Trophoblast cell (in vitro differentiated cells and primary cell): ENCODE results near the gene CASP3.
"Not testable (repeated sequence)": the region's sequence is repeated elsewhere in the genome, so short reads cannot be mapped to it uniquely, and the experiment has no call there.

Experiments
- DNase-seq, 2 donors: peaks; one replicate each; pipeline ENCODE4 v3.0.0-alpha.2; 2016
- H2AFZ ChIP-seq: 2 replicates; pipeline ENCODE4 v1.6.1; 2013; ENCODE audit warnings: low read length, moderate library complexity, mild to moderate bottlenecking; ENCODE audit not compliant: insufficient read depth, poor library complexity
- H2AK5ac ChIP-seq: 2 replicates; pipeline ENCODE4 v1.6.1; 2013; ENCODE audit warnings: mild to moderate bottlenecking, low read length
- H2BK120ac ChIP-seq: 2 replicates; pipeline ENCODE4 v1.6.1; 2013; ENCODE audit warnings: low read length, mild to moderate bottlenecking, moderate library complexity; ENCODE audit not compliant: insufficient read depth, poor library complexity
- H2BK12ac ChIP-seq: 2 replicates; pipeline ENCODE4 v1.6.1; 2013; ENCODE audit warnings: mild to moderate bottlenecking, low read length, moderate library complexity
- H2BK5ac ChIP-seq: 2 replicates; pipeline ENCODE4 v1.6.1; 2013; ENCODE audit warnings: low read length, low read depth, moderate library complexity, mild to moderate bottlenecking; ENCODE audit not compliant: poor library complexity
- H3K14ac ChIP-seq: 2 replicates; pipeline ENCODE4 v1.6.1; 2013; ENCODE audit warnings: mild to moderate bottlenecking, low read length
- H3K18ac ChIP-seq: 2 replicates; pipeline ENCODE4 v1.6.1; 2013; ENCODE audit warnings: mild to moderate bottlenecking, low read length
- H3K23ac ChIP-seq: 2 replicates; pipeline ENCODE4 v1.6.1; 2013; ENCODE audit warnings: low read length
- H3K27ac ChIP-seq: 2 replicates; pipeline ENCODE4 v1.5.1; 2013; ENCODE audit warnings: low read depth, mild to moderate bottlenecking, inconsistent platforms, low read length, moderate library complexity
- H3K27me3 ChIP-seq: 2 replicates; pipeline ENCODE4 v1.6.1; 2013; ENCODE audit warnings: inconsistent platforms, mild to moderate bottlenecking, low read length, moderate library complexity; ENCODE audit not compliant: insufficient read depth
- H3K36me3 ChIP-seq, 2 experiments: 1 replicate in 1 of 2; 2 replicates in 1 of 2; pipeline ENCODE4 v1.6.1; 2013; ENCODE audit warnings: low read length in 2 of 2, mild to moderate bottlenecking in 2 of 2, moderate library complexity in 1 of 2; ENCODE audit not compliant: insufficient read depth in 2 of 2, control insufficient read depth in 1 of 2
- H3K4ac ChIP-seq: 2 replicates; pipeline ENCODE4 v1.6.1; 2013; ENCODE audit warnings: low read depth, mild to moderate bottlenecking, low read length, moderate library complexity
- H3K4me1 ChIP-seq, 2 experiments: 1 replicate in 1 of 2; 2 replicates in 1 of 2; pipeline ENCODE4 v1.6.1; 2013; ENCODE audit warnings: low read length in 2 of 2, mild to moderate bottlenecking in 2 of 2, moderate library complexity in 1 of 2; ENCODE audit not compliant: insufficient read depth in 2 of 2, control insufficient read depth in 1 of 2
- H3K4me2 ChIP-seq: 2 replicates; pipeline ENCODE4 v1.6.1; 2013; ENCODE audit warnings: inconsistent platforms, mild to moderate bottlenecking, low read length, moderate library complexity
- H3K4me3 ChIP-seq: 2 replicates; pipeline ENCODE4 v1.5.1; 2013; ENCODE audit warnings: mild to moderate bottlenecking, low read depth, low read length, inconsistent platforms
- H3K79me1 ChIP-seq: one replicate; pipeline ENCODE4 v1.6.1; 2013; ENCODE audit warnings: low read length
- H3K79me2 ChIP-seq: 2 replicates; pipeline ENCODE4 v1.6.1; 2013; ENCODE audit warnings: low read length, mild to moderate bottlenecking; ENCODE audit not compliant: control insufficient read depth, insufficient read depth, poor library complexity
- H3K9ac ChIP-seq: 2 replicates; pipeline ENCODE4 v1.6.1; 2013; ENCODE audit warnings: mild to moderate bottlenecking, low read length
- H3K9me3 ChIP-seq: 2 replicates; pipeline ENCODE4 v1.6.1; 2013; ENCODE audit warnings: low read depth, mild to moderate bottlenecking, control low read depth, inconsistent platforms, low read length; ENCODE audit not compliant: insufficient read depth
- H4K12ac ChIP-seq: 2 replicates; pipeline ENCODE4 v1.6.1; 2013; ENCODE audit warnings: low read depth, mild to moderate bottlenecking, low read length, moderate library complexity
- H4K8ac ChIP-seq: 2 replicates; pipeline ENCODE4 v1.6.1; 2013; ENCODE audit warnings: low read depth, mild to moderate bottlenecking, low read length, moderate library complexity
- H4K91ac ChIP-seq: one replicate; pipeline ENCODE4 v1.6.1; 2013; ENCODE audit warnings: low read depth, mild to moderate bottlenecking, low read length, moderate library complexity
- WGBS: extraction: QIAGEN DNeasy Blood & Tissue Kit; methylation state at CpG from one replicate; pipeline ENCODE4 v1.1.7; 2013; ENCODE audit warnings: missing lambda C conversion rate; ENCODE audit not compliant: insufficient read length, insufficient coverage; ENCODE audit errors: extremely low coverage; 5-methylcytosine and 5-hydroxymethylcytosine counted together

Gene CASP3

DNA sequence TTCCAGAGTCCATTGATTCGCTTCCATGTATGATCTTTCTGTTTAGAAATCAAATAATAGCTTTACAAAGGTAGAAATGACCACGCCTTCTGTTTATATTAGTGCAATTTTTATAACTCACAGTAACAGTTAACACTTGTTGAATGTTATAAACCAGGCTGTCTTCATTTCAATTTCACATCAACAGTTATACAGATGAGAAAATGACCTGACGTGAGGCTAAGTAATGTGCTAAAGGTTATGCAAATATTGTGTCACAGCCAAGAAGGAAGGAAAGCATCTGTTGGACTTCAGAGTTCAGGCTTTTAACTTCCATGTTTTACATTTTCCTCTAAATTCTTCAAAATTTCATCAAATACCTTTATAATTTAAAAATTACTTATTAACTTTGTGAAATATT, 13.9 kb downstream of the CASP3 start:
- Histone ChIP-seq H4K91ac (no peak overlapping the region), H3K4me3 (no peak overlapping the region), H2AFZ (no peak overlapping the region), H3K4me1 (no peaks in the 10 kb centered on the region), H2BK120ac (no peak overlapping the region), H3K18ac (no peak overlapping the region), H3K9ac (no peak overlapping the region), H3K4ac (no peak overlapping the region), H2AK5ac (no peak overlapping the region), H3K9me3 (no peaks in the 10 kb centered on the region), H3K27me3 (no peaks in the 10 kb centered on the region), H2BK12ac (no peak overlapping the region), H3K4me2 (no peak overlapping the region), H3K79me1 (no peaks in the 10 kb centered on the region), H3K79me2 (no peaks in the 10 kb centered on the region), H4K12ac (no peak overlapping the region), H3K14ac (no peak overlapping the region), H3K23ac (no peak overlapping the region), H3K36me3 (peaks cover 21 to 26% of the 10 kb centered on the region in 2 experiments), H4K8ac (no peak overlapping the region), H3K27ac (no peak overlapping the region), H2BK5ac (no peak overlapping the region)
- no CpG with 5 or more reads among the region's 3 CpGs for WGBS
- DNase-seq, result no peak

DNA sequence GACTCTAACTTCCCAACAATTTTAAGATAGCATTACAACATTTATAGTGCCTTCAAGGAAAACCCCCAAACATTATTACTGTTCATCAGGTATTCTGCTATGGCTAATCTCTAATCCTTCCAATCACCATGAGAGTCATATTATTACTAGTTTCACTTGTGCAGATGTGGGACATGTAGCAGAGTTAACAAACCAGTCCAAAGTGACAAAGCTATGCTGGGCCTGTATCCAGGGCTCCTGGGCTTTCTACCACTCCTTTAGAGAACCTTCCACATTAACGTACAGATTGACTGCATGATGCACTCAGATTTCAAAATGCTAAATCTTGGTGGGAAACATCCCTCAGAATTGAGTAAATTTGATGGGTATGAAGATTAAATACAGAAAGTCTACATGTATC, 16.4 kb downstream of the CASP3 start:
- Histone ChIP-seq H3K27me3 (no peaks in the 10 kb centered on the region), H2BK12ac (no peak overlapping the region), H4K91ac (no peak overlapping the region), H3K79me2 (no peaks in the 10 kb centered on the region), H3K23ac (no peak overlapping the region), H3K9me3 (no peaks in the 10 kb centered on the region), H3K4me1 (no peaks in the 10 kb centered on the region), H2BK5ac (no peak overlapping the region), H2AK5ac (no peak overlapping the region), H3K4me3 (no peak overlapping the region), H4K8ac (no peak overlapping the region), H3K36me3 (peaks cover 21 to 29% of the 10 kb centered on the region in 2 experiments), H2AFZ (no peak overlapping the region), H3K4me2 (no peak overlapping the region), H3K14ac (no peak overlapping the region), H2BK120ac (no peak overlapping the region), H3K9ac (no peak overlapping the region), H3K27ac (no peak overlapping the region), H3K4ac (no peak overlapping the region), H3K18ac (no peak overlapping the region), H4K12ac (no peak overlapping the region), H3K79me1 (no peaks in the 10 kb centered on the region)
- no peak for DNase-seq
- no CpG with 5 or more reads among the region's 1 CpG for WGBS

DNA sequence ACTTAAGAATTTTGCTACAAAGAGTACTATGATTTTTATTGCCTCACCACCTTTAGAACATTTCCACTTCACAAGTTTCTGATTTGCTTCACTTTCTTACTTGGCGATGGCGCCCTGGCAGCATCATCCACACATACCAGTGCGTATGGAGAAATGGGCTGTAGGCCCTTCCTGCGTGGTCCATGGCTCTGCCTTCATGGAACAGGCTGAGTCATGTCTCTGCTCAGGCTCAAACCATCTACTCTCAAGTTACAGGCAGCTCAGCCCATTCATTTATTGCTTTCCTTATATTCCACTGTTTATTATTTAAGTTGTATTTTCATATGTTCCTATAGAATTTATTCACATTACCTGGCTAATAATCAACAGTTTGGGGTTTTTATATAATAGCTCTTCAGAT, 21.1 kb downstream of the CASP3 start:
- Histone ChIP-seq H3K18ac (no peak overlapping the region), H3K23ac (no peak overlapping the region), H3K9ac (no peak overlapping the region), H3K27ac (no peak overlapping the region), H3K14ac (no peak overlapping the region), H3K4me1 (peaks cover 6 to 7% of the 10 kb centered on the region in 2 experiments), H3K9me3 (no peaks in the 10 kb centered on the region), H3K79me1 (no peaks in the 10 kb centered on the region), H3K4me2 (no peak overlapping the region), H2BK12ac (no peak overlapping the region), H3K79me2 (peaks cover 1% of the 10 kb centered on the region), H2AK5ac (no peak overlapping the region), H4K8ac (no peak overlapping the region), H3K36me3 (peaks cover 8 to 14% of the 10 kb centered on the region in 2 experiments), H4K12ac (no peak overlapping the region), H2BK120ac (no peak overlapping the region), H2AFZ (no peak overlapping the region), H3K4me3 (no peak overlapping the region), H2BK5ac (no peak overlapping the region), H3K27me3 (no peaks in the 10 kb centered on the region), H3K4ac (no peak overlapping the region), H4K91ac (no peak overlapping the region)
- DNase-seq, result no peak
- WGBS, result no CpG with 5 or more reads among the region's 4 CpGs

DNA sequence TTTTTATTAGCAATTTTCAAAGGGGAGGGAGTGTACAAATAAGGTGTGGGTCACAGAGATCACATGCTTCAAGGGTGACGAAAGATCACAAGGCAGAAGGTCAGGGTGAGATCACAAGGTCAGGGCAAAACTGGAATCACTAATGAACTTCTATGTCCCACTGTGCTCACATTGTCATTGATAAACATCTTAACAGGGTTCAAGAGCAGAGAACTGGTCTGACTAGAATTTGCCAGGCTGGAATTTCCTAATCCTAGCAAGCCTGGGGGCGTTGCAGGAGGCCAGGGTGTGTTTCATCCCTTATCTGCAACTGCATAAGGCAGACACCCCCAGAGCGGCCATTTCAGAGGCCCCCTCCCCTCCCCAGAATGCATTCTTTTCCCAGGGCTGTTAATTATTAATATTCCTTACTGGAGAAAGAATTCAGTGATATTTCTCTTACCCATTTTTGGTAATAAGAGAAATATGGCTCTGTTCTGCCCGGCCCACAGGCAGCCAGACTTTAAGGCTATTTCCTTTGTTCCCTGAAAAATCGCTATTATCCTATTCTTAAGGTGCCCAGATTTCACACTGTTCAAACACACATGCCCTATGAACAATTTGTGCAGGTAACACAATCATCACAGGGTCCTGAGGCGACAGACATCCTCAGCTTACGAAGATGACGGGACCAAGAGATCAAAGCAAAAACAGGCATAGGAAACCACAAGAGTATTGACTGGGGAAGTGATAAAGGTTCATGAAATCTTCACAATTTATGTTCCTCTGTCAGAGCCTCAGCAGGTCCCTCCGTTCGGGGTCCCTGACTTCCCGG, 23.3 kb downstream of the CASP3 start:
- peak; percentile 4 to 50 for DNase-seq
- not testable (repeated sequence) for H3K79me2 ChIP-seq, H3K4ac ChIP-seq, H3K4me1 ChIP-seq, H3K18ac ChIP-seq, H3K23ac ChIP-seq, H2BK5ac ChIP-seq, H3K9ac ChIP-seq, H4K12ac ChIP-seq, H2AFZ ChIP-seq, H3K79me1 ChIP-seq, H3K4me2 ChIP-seq, H3K4me3 ChIP-seq, H3K9me3 ChIP-seq, H3K14ac ChIP-seq, H3K27me3 ChIP-seq, H2BK120ac ChIP-seq, H4K8ac ChIP-seq, H2AK5ac ChIP-seq
- H3K36me3 ChIP-seq, result peaks cover 8 to 11% of the 10 kb centered on the region in 2 experiments
- peak overlapping the region; percentile 57 for H4K91ac ChIP-seq
- H2BK12ac ChIP-seq, result peak overlapping the region; percentile 80
- no CpG with 5 or more reads among the region's 11 CpGs for WGBS
- peak overlapping the region; percentile 14 for H3K27ac ChIP-seq
